ENCODE data around the gene NPFFR2.
"Not testable (repeated sequence)": the region's sequence is repeated elsewhere in the genome, so short reads cannot be mapped to it uniquely, and the experiment has no call there.

DNA sequence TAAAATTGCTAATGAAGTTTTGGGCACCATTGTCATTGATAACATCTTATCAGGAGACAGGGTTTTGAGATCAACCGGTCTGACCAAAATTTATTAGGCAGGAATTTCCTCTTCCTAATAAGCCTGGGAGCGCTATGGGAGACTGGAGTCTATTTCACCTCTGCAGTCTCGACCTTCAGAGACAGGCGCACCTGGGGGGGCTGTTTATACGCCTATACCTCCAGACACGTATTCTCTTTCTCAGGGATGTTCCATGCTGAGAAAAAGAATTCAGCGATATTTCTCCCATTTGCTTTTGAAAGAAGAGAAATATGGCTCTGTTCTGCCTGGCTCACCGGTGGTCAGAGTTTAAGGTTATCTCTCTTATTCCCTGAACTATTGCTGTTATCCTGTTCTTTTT, 121.8 kb downstream of the NPFFR2 start:
- TF ChIP-seq, protein P1, sequence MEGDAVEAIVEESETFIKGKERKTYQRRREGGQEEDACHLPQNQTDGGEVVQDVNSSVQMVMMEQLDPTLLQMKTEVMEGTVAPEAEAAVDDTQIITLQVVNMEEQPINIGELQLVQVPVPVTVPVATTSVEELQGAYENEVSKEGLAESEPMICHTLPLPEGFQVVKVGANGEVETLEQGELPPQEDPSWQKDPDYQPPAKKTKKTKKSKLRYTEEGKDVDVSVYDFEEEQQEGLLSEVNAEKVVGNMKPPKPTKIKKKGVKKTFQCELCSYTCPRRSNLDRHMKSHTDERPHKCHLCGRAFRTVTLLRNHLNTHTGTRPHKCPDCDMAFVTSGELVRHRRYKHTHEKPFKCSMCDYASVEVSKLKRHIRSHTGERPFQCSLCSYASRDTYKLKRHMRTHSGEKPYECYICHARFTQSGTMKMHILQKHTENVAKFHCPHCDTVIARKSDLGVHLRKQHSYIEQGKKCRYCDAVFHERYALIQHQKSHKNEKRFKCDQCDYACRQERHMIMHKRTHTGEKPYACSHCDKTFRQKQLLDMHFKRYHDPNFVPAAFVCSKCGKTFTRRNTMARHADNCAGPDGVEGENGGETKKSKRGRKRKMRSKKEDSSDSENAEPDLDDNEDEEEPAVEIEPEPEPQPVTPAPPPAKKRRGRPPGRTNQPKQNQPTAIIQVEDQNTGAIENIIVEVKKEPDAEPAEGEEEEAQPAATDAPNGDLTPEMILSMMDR (IDR thresholded peaks at IDR 0.05; ENCODE audit: low read length), result not testable (repeated sequence)
- TF ChIP-seq EZH2 (IDR thresholded peaks at IDR 0.05; ENCODE audit: borderline replicate concordance, low read length), result not testable (repeated sequence)

All from OCI-LY1 (cell line).